ENCODE data around the gene ADGRV1.

Gene ADGRV1

DNA sequence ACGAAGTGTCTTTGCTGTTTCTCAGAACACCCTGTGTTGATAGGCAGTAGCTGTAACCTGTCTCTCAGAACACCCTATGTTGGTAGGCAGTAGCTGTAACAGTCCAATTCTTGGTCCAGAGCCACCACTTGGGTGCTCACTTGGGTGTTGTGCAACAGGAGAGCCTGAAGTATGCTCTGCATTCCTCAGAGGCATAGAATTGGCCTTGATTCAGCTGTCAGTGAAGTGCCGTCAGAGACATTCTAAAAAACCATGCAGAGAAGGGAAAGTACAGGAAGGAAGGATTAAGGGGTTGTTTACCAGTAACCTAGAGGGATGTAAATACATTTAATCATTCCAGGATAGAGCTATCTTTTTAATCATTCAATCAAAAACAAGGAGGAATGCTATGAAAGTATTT, 593.4 kb downstream of the ADGRV1 start:
- no peak for TF ChIP-seq TAF1 (IDR thresholded peaks at IDR 0.05; ENCODE audit: borderline replicate concordance, insufficient read depth, low read length)
- TF ChIP-seq, protein P1, sequence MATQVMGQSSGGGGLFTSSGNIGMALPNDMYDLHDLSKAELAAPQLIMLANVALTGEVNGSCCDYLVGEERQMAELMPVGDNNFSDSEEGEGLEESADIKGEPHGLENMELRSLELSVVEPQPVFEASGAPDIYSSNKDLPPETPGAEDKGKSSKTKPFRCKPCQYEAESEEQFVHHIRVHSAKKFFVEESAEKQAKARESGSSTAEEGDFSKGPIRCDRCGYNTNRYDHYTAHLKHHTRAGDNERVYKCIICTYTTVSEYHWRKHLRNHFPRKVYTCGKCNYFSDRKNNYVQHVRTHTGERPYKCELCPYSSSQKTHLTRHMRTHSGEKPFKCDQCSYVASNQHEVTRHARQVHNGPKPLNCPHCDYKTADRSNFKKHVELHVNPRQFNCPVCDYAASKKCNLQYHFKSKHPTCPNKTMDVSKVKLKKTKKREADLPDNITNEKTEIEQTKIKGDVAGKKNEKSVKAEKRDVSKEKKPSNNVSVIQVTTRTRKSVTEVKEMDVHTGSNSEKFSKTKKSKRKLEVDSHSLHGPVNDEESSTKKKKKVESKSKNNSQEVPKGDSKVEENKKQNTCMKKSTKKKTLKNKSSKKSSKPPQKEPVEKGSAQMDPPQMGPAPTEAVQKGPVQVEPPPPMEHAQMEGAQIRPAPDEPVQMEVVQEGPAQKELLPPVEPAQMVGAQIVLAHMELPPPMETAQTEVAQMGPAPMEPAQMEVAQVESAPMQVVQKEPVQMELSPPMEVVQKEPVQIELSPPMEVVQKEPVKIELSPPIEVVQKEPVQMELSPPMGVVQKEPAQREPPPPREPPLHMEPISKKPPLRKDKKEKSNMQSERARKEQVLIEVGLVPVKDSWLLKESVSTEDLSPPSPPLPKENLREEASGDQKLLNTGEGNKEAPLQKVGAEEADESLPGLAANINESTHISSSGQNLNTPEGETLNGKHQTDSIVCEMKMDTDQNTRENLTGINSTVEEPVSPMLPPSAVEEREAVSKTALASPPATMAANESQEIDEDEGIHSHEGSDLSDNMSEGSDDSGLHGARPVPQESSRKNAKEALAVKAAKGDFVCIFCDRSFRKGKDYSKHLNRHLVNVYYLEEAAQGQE (IDR thresholded peaks at IDR 0.05; ENCODE audit: insufficient read depth in 1 of 2, low read depth in 2 of 2, low read length in 2 of 2): no peak

DNA sequence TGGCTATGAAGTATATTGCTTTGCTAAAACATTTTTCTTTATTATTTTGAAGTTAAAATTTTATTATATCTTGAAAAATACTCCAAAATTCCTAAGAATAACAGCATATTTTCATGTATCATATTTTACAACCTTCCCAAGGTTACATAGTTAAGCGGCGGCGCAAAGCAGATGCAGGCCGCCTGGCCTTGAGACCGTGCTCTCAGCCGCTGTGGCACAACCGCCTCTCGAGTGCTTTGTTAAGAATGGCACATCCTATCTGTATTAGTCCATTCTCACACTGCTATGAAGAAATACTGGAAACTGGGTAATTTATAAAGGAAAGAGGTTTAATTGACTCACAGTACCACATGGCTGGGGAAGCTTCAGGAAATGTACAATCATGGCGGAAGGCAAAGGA, 595.7 kb downstream of the ADGRV1 start:
- no peak for TF ChIP-seq SIN3A (IDR thresholded peaks at IDR 0.05; ENCODE audit: borderline replicate concordance, insufficient read depth, low read length)
- TF ChIP-seq POLR2AphosphoS5 (IDR thresholded peaks at IDR 0.05; ENCODE audit: low read depth, low read length): no peak
- TF ChIP-seq TAF1 (IDR thresholded peaks at IDR 0.05; ENCODE audit: borderline replicate concordance, insufficient read depth, low read length): no peak
- no peak for TF ChIP-seq FOXP2 (optimal IDR thresholded peaks at IDR 0.05; ENCODE audit: borderline replicate concordance, extremely low read depth, extremely low read length, insufficient read depth)
- TF ChIP-seq, protein P1 (IDR thresholded peaks at IDR 0.05; ENCODE audit: insufficient read depth in 1 of 2, low read depth in 2 of 2, low read length in 2 of 2): no peak

DNA sequence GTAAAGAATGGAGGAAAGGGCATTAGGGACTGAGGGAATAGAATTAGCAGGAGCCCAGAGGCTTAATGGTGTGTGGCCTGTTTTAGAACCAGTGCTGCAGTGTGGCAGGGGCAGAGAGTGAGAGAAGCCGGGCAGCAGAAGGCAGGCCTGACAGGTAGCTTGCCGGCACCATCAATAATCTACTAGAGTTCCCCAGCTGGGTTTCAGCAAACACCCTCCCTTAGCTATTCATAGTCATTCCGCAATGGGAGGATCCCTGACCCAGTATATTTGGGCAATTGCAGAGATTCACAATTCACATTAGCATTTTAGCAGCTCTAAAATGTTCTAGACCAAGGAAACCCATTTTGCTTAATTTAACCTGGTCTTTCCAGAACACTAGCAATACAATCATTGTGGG, 596.7 kb downstream of the ADGRV1 start:
- no peak for TF ChIP-seq SIN3A (IDR thresholded peaks at IDR 0.05; ENCODE audit: borderline replicate concordance, insufficient read depth, low read length)
- no peak for TF ChIP-seq TAF1 (IDR thresholded peaks at IDR 0.05; ENCODE audit: borderline replicate concordance, insufficient read depth, low read length)
- TF ChIP-seq, protein P1 (IDR thresholded peaks at IDR 0.05; ENCODE audit: insufficient read depth in 1 of 2, low read depth in 2 of 2, low read length in 2 of 2): no peak
- TF ChIP-seq FOXP2 (optimal IDR thresholded peaks at IDR 0.05; ENCODE audit: borderline replicate concordance, extremely low read depth, extremely low read length, insufficient read depth): no peak
- TF ChIP-seq POLR2AphosphoS5 (IDR thresholded peaks at IDR 0.05; ENCODE audit: low read depth, low read length): no peak

DNA sequence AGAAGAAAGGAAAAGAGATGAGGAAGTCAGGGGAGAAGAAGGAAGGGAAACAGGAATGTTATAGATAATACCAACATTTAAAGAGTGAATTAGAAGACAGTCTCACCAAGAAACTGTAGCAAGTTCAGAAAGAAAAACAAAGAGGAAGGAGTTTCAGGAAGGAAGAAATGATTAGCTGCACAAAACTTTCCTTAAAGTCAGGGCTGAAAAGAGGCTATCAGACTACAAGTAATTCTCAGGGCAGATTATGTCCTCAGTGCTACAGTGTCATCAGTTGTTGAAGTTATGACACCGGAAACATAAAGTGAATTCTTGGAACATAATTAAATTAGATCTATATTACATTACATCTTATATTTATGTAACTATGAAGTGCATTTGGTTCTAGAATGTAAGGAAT, 597.6 kb downstream of the ADGRV1 start:
- no peak for TF ChIP-seq FOXP2 (optimal IDR thresholded peaks at IDR 0.05; ENCODE audit: borderline replicate concordance, extremely low read depth, extremely low read length, insufficient read depth)
- TF ChIP-seq SIN3A (IDR thresholded peaks at IDR 0.05; ENCODE audit: borderline replicate concordance, insufficient read depth, low read length): no peak
- TF ChIP-seq, protein P1 (IDR thresholded peaks at IDR 0.05; ENCODE audit: insufficient read depth in 1 of 2, low read depth in 2 of 2, low read length in 2 of 2): no peak
- no peak for TF ChIP-seq TAF1 (IDR thresholded peaks at IDR 0.05; ENCODE audit: borderline replicate concordance, insufficient read depth, low read length)
- no peak for TF ChIP-seq POLR2AphosphoS5 (IDR thresholded peaks at IDR 0.05; ENCODE audit: low read depth, low read length)

DNA sequence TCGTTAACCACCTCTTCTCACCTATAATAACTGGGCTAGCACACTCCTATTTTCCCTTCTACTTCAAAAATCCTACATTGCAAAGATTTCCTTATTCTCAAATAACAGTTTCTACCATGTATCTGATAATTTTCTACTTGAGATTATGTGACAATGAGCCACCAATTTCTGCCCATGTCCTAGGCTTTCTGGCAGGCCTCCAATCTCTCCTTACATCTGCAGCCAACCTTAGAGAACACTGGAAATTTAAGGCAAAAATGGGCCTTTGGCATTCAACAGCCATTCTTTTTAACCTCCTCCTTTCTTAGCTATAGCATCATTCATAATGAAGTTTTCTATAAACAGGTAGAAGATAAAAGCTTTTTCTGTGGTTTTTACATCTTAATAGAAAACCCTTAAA, 599.4 kb downstream of the ADGRV1 start:
- TF ChIP-seq TAF1 (IDR thresholded peaks at IDR 0.05; ENCODE audit: borderline replicate concordance, insufficient read depth, low read length) (no peak), SIN3A (IDR thresholded peaks at IDR 0.05; ENCODE audit: borderline replicate concordance, insufficient read depth, low read length) (no peak), POLR2AphosphoS5 (IDR thresholded peaks at IDR 0.05; ENCODE audit: low read depth, low read length) (no peak)

All from PFSK-1 (cell line).